Suprapubic skin (tissue), 4 donors: ENCODE measurements around the gene BIVM.

Experiments used
- EP300 ChIP-seq: sonication (generic); formaldehyde crosslinking; IDR thresholded peaks from one replicate; pipeline ENCODE4 v1.6.1; 2017; ENCODE audit warnings: antibody characterized with exemption
- POLR2A ChIP-seq, 2 donors: fragments of 450-650 bp; IDR thresholded peaks; one replicate each; pipeline ENCODE4 v1.6.1; 2017; ENCODE audit warnings: antibody characterized with exemption in 2 of 2, mild to moderate bottlenecking in 2 of 2, moderate library complexity in 2 of 2
- POLR2AphosphoS5 ChIP-seq, 3 donors: sonication (generic); formaldehyde crosslinking; IDR thresholded peaks; one replicate each; pipeline ENCODE4 v1.6.1; 2017; ENCODE audit warnings: antibody characterized with exemption in 3 of 3
- TF ChIP-seq, protein P1 (sequence below), 2 donors: fragments of 200-600 bp in 1 of 2; fragments of 450-650 bp in 1 of 2; sonication (generic) in 1 of 2; IDR thresholded peaks; one replicate each; pipeline ENCODE4 v1.5.1; 2016 to 2019; ENCODE audit warnings: antibody characterized with exemption in 2 of 2, mild to moderate bottlenecking in 1 of 2, moderate library complexity in 1 of 2

DNA sequence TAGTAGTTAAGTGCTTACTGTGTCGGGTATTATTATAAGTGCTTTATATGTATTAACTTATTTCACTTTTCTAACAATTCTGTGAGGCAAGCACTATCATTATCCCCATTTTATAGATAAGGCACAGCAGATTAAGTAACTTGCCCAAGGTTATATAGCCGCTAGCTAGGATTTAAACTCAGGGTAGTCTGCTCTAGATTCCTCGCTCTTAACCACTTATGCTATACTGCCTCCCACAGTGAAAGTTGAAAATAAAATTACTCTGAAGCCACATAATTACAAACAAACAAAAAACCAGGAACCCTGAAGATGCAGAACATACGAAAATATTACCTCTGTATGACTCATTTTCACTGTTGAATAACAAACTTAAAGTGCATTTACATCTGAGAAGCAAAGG is 29.2 kb upstream of the BIVM start:
- TF ChIP-seq POLR2A (IDR thresholded peaks at IDR 0.05) (no peak), EP300 (no peak), POLR2AphosphoS5 (IDR thresholded peaks at IDR 0.05) (no peak)
- TF ChIP-seq, protein P1, sequence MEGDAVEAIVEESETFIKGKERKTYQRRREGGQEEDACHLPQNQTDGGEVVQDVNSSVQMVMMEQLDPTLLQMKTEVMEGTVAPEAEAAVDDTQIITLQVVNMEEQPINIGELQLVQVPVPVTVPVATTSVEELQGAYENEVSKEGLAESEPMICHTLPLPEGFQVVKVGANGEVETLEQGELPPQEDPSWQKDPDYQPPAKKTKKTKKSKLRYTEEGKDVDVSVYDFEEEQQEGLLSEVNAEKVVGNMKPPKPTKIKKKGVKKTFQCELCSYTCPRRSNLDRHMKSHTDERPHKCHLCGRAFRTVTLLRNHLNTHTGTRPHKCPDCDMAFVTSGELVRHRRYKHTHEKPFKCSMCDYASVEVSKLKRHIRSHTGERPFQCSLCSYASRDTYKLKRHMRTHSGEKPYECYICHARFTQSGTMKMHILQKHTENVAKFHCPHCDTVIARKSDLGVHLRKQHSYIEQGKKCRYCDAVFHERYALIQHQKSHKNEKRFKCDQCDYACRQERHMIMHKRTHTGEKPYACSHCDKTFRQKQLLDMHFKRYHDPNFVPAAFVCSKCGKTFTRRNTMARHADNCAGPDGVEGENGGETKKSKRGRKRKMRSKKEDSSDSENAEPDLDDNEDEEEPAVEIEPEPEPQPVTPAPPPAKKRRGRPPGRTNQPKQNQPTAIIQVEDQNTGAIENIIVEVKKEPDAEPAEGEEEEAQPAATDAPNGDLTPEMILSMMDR (IDR thresholded peaks at IDR 0.05), result no peak
